Activated CD8-positive, alpha-beta T cell treated with anti-CD3 and anti-CD28 coated beads for 36 hours (primary cell): Measurements from ENCODE around the gene NUP85. TPM values are rescaled to one million over a fixed set of nuclear protein-coding genes. Genes with fewer than 3 reads are reported as not detected.
"Not testable (repeated sequence)": the region's sequence is repeated elsewhere in the genome, so short reads cannot be mapped to it uniquely, and the experiment has no call there.

Experiments
- ATAC-seq: fragments of 200-7000 bp; cut with Tn5 transposase; one replicate; pipeline ENCODE4 v1.10.0; 2021; ENCODE audit warnings: mild to moderate bottlenecking, moderate library complexity
- CTCF ChIA-PET: fragments of 350-600 bp; sonication (Branson Sonifier 250); formaldehyde crosslinking; loops from one replicate; lab custom pipeline; 2021; ENCODE audit warnings: antibody characterized with exemption; lab: Charles Lee
- POLR2A ChIA-PET: fragments of 350-600 bp; sonication (Branson Sonifier 250); formaldehyde crosslinking; loops from one replicate; lab custom pipeline; 2021; ENCODE audit warnings: antibody characterized with exemption; lab: Charles Lee
- DNase-seq: peaks from one replicate; pipeline ENCODE4 v3.0.0-alpha.2; 2020
- H3K27ac Mint-ChIP-seq: one replicate; pipeline ENCODE4 v1.8.0; 2021; ENCODE audit warnings: mild to moderate bottlenecking, mixed read lengths
- H3K27me3 Mint-ChIP-seq: one replicate; pipeline ENCODE4 v1.8.0; 2021; ENCODE audit warnings: mixed read lengths
- H3K36me3 Mint-ChIP-seq: one replicate; pipeline ENCODE4 v1.8.0; 2021; ENCODE audit warnings: low read depth, mixed read lengths
- H3K4me1 Mint-ChIP-seq: one replicate; pipeline ENCODE4 v1.8.0; 2021; ENCODE audit warnings: low read depth, mixed read lengths
- H3K4me3 Mint-ChIP-seq: one replicate; pipeline ENCODE4 v1.8.0; 2021; ENCODE audit warnings: mild to moderate bottlenecking, moderate library complexity, mixed read lengths
- H3K9me3 Mint-ChIP-seq: one replicate; pipeline ENCODE4 v1.8.0; 2021; ENCODE audit warnings: mixed read lengths
- intact Hi-C: fragments of 100-400 bp; cut with micrococcal nuclease; formaldehyde crosslinking; loops from one replicate; pipeline ENCODE4 v1.10.0; 2022
- total RNA-seq, 2 experiments: library from RNA; stranded (reverse); gene quantifications; one replicate each; pipeline ENCODE4 v1.2.3, GENCODE V29; 2021
- TF ChIP-seq, protein P1 (sequence below): fragments of 200-600 bp; IDR thresholded peaks from one replicate; pipeline ENCODE4 v1.8.0; 2022; ENCODE audit warnings: antibody characterized with exemption, mild to moderate bottlenecking

Gene NUP85
- total RNA-seq, 2 experiments from 2014 or later, result 108 to 116 TPM

DNA sequence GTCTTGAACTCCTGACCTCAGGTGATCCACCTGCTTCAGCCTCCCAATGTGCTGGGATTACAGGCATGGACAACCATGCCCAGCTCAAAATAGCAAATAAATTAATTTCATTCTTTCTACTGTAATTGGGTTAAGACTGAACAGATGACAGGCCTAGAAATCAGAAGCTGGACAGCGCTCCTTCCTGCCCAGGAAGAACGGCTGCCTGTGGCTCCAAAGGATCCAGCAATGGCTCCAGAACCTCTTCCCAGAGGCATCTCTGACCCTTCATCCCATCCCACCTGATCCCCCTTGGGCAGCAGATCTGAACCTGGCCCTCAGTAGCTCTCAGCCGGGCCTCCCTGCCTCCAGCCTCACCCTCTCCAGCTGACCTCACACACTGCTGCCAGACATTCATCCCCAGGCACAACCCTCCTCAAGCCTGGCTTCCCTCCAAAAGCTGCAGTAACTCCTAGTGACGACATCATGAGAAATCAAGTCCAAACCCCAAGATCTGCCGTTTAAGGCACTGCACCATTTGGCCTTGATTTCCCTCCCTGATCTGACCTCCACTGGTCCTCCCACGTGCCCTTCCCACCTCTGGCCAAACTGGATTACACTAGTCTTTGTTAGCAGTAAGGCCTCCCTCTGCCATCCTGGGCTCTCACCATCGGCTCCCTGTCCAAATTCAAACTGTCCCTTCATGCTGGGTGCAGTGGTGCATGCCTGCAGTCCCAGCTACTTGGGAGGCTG is 68.7 kb downstream of the NUP85 start:
- ATAC-seq, result no peak
- DNase-seq, result no peak
- TF ChIP-seq, protein P1, sequence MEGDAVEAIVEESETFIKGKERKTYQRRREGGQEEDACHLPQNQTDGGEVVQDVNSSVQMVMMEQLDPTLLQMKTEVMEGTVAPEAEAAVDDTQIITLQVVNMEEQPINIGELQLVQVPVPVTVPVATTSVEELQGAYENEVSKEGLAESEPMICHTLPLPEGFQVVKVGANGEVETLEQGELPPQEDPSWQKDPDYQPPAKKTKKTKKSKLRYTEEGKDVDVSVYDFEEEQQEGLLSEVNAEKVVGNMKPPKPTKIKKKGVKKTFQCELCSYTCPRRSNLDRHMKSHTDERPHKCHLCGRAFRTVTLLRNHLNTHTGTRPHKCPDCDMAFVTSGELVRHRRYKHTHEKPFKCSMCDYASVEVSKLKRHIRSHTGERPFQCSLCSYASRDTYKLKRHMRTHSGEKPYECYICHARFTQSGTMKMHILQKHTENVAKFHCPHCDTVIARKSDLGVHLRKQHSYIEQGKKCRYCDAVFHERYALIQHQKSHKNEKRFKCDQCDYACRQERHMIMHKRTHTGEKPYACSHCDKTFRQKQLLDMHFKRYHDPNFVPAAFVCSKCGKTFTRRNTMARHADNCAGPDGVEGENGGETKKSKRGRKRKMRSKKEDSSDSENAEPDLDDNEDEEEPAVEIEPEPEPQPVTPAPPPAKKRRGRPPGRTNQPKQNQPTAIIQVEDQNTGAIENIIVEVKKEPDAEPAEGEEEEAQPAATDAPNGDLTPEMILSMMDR, result no peak
- H3K36me3 Mint-ChIP-seq, result peaks cover 39% of the 10 kb centered on the region
- peaks cover 22% of the 10 kb centered on the region for H3K4me1 Mint-ChIP-seq
- H3K4me3 Mint-ChIP-seq, result no peak overlapping the region
- ChIA-PET POLR2A (interaction anchor here (1.0 to 7.2 kb wide), 3 partner anchors 12 to 160 kb away, joined by 3 to 105 read pairs (median 78); partner anchors contain the start of genes GGA3, MRPS7 and SLC25A19), CTCF (interaction anchor here (0.7 to 6.5 kb wide), 2 partner anchors 13 to 34 kb away, joined by 3 to 107 read pairs; partner anchors contain the start of genes GGA3 and MRPS7)
- H3K9me3 Mint-ChIP-seq, result no peaks in the 10 kb centered on the region
- H3K27me3 Mint-ChIP-seq, result no peaks in the 10 kb centered on the region
- H3K27ac Mint-ChIP-seq, result no peak overlapping the region
- intact Hi-C loops, result no loop called here

DNA sequence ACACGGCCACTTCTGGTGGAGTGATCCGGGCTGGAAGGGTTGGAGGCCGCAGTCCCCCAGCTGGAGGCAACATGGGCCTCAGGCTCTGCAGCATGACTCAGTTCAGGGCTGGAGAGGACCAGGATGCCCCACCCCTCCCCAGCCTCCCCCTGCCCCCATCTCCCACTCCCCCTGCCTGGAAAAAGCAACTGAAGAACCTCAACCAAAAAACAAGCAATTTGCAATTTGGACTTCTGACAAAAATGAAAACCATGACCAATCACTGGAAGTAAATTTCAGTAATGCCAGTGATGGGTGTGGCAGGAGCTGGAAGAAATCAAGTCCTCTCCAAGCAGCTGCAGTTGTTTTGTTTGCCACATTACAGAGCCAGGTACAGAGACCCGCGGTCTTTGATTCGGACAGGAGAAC is 72.2 kb downstream of the NUP85 start:
- no peak for ATAC-seq
- POLR2A ChIA-PET, result interaction anchor here (0.5 to 1.5 kb wide), 4 partner anchors 12 to 129 kb away, joined by 3 to 9 read pairs (median 3); partner anchors contain the start of gene SLC25A19
- TF ChIP-seq, protein P1, result no peak
- Mint-ChIP-seq H3K27ac (no peak overlapping the region), H3K9me3 (no peaks in the 10 kb centered on the region), H3K4me3 (no peak overlapping the region), H3K4me1 (peaks cover 8% of the 10 kb centered on the region), H3K27me3 (no peaks in the 10 kb centered on the region), H3K36me3 (peaks cover 40% of the 10 kb centered on the region)
- CTCF ChIA-PET, result interaction anchor here (0.9 to 1.0 kb wide), 3 partner anchors 11 to 347 kb away, joined by 3 read pairs; no protein-coding TSS in a partner anchor
- no peak for DNase-seq
- intact Hi-C loops, result no loop called here

DNA sequence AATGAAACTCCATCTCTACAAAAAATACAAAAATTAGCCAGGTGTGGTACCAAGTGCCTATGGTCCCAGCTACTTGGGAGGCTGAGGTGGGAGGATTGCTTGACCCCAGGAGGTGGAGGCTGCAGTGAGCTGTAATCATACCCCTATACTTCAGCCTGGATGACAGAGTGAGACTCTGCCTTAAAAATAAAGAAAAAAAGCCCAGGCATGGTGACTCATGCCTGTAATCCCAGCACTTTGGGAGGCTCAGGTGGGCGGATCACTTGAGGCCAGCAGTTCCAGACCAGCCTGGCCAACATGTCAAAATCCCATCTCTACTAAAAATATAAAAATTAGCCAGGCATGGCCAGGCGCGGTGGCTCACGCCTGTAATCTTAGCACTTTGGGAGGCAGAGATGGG is 74.7 kb downstream of the NUP85 start:
- H3K27me3 Mint-ChIP-seq, H3K4me1 Mint-ChIP-seq, H3K4me3 Mint-ChIP-seq, H3K9me3 Mint-ChIP-seq, intact Hi-C loops, ATAC-seq, H3K27ac Mint-ChIP-seq, DNase-seq: not testable (repeated sequence)
- peaks cover 33% of the 10 kb centered on the region for H3K36me3 Mint-ChIP-seq
- POLR2A ChIA-PET, result interaction anchor here (4.1 kb wide), 1 partner anchor 9 kb away, joined by 28 read pairs; the partner anchor contains the start of gene MIF4GD
- CTCF ChIA-PET, result interaction anchor here (1.2 to 4.6 kb wide), 3 partner anchors 9 to 40 kb away, joined by 5 to 21 read pairs (median 6); partner anchors contain the start of genes MIF4GD and SLC25A19

DNA sequence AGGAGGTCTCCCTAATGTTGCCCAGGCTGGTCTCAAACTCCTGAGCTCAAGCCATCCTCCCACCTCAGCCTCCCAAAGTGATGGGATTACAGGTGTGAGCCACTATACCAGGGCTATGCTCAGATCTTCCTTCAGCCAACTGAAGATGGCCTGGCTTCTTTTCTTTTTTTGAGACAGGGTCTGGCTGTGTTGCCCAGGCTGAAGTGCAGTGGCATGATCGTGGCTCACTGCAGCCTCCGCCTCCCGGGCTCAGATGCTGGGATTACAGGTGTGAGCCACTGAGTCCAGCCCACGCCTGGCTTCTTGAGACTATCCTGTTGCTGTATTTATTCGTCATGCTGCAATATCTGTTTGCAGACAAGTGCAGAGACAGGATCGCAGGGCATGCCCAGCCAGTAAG is 79.6 kb downstream of the NUP85 start:
- Mint-ChIP-seq H3K4me3 (no peak overlapping the region), H3K27me3 (no peaks in the 10 kb centered on the region), H3K36me3 (peaks cover 40% of the 10 kb centered on the region), H3K9me3 (no peaks in the 10 kb centered on the region), H3K4me1 (peaks cover 22% of the 10 kb centered on the region), H3K27ac (no peak overlapping the region)
- ChIA-PET CTCF (interaction anchor here (1.1 to 1.4 kb wide), 2 partner anchors 14 to 128 kb away, joined by 4 to 9 read pairs; partner anchors contain the start of gene MIF4GD), POLR2A (interaction anchor here (0.6 to 7.1 kb wide), 4 partner anchors 9 to 254 kb away, joined by 3 to 78 read pairs (median 4); partner anchors contain the start of gene MIF4GD)
- no peak for DNase-seq
- intact Hi-C loops, result no loop called here
- ATAC-seq, result no peak
- TF ChIP-seq, protein P1, result no peak

Other genes with a start within 250 kb of the NUP85 start
- gene HID1, start 232.9 kb upstream of the NUP85 start, total RNA-seq, result 1 to 10 TPM; 1.4 to 1.7 TPM
- under 1 TPM; 0.59 to 0.94 TPM for gene CDR2L, start 218.0 kb upstream of the NUP85 start, total RNA-seq
- 10 to 100 TPM; 53.6 to 62.4 TPM for gene MRPL58, start 193.0 kb upstream of the NUP85 start, total RNA-seq
- gene ATP5PD, start 158.7 kb upstream of the NUP85 start, total RNA-seq, result 100 to 1,000 TPM; 177 to 183 TPM
- gene KCTD2, start 158.5 kb upstream of the NUP85 start, total RNA-seq, result 10 to 100 TPM; 10.5 to 11.4 TPM
- 1 to 10 TPM; 2.0 to 2.8 TPM for gene SLC16A5, start 117.7 kb upstream of the NUP85 start, total RNA-seq
- 1 to 10 TPM; 5.4 TPM for gene ARMC7, start 95.7 kb upstream of the NUP85 start, total RNA-seq
- gene NT5C, start 73.9 kb upstream of the NUP85 start, total RNA-seq, result 10 to 100 TPM; 66.1 to 68.1 TPM
- 100 to 1,000 TPM; 203 to 208 TPM for gene JPT1, start 51.2 kb upstream of the NUP85 start, total RNA-seq
- gene SUMO2, start 22.7 kb upstream of the NUP85 start, total RNA-seq, result 100 to 1,000 TPM; 506 to 525 TPM
- 10 to 100 TPM; 65.5 to 65.8 TPM for gene GGA3, start 55.9 kb downstream of the NUP85 start, total RNA-seq
- gene MRPS7, start 56.2 kb downstream of the NUP85 start, total RNA-seq, result 10 to 100 TPM; 76.3 to 80.0 TPM
- gene MIF4GD, start 65.6 kb downstream of the NUP85 start, total RNA-seq, result 10 to 100 TPM; 42.4 to 43.8 TPM
- gene SLC25A19, start 83.8 kb downstream of the NUP85 start, total RNA-seq, result 10 to 100 TPM; 55.1 to 55.2 TPM
- 100 to 1,000 TPM; 167 to 179 TPM for gene GRB2, start 200.0 kb downstream of the NUP85 start, total RNA-seq